Stimulated activated CD8-positive, alpha-beta memory T cell treated with anti-CD3 and anti-CD28 coated beads, Interleukin-7, amount 100 ng/mL, for 4 hours (primary cell): Measurements from ENCODE around the gene PIRT.

ENCODE experiments used
- DNase-seq, 2 donors: peaks; one replicate each; pipeline ENCODE4 v3.0.0-alpha.2; 2020; ENCODE audit warnings: low read depth in 2 of 2

Gene PIRT

GRCh38 chr17:10821770-10822169, 16.1 kb downstream of the PIRT start:
- DNase-seq = no peak

GRCh38 chr17:10821054-10821453, 16.8 kb downstream of the PIRT start:
- no peak for DNase-seq

- DNase-seq = no peak
These were observed 22.6 kb downstream of the PIRT start for GRCh38 chr17:10815319-10815718.

- DNase-seq = no peak
These were observed 23.8 kb downstream of the PIRT start for GRCh38 chr17:10814075-10814474.

GRCh38 chr17:10812674-10813073, 25.2 kb downstream of the PIRT start:
- no peak for DNase-seq

GRCh38 chr17:10809605-10810004, 28.3 kb downstream of the PIRT start:
- DNase-seq = no peak

GRCh38 chr17:10807704-10808128, 30.2 kb downstream of the PIRT start:
- no peak for DNase-seq

- DNase-seq = no peak
These were observed 31.2 kb downstream of the PIRT start for GRCh38 chr17:10806545-10807262.

- no peak for DNase-seq
These were observed 32.0 kb downstream of the PIRT start for GRCh38 chr17:10805911-10806310.

- DNase-seq = no peak
These were observed 33.3 kb downstream of the PIRT start for GRCh38 chr17:10804546-10804945.

GRCh38 chr17:10803830-10804475, 33.9 kb downstream of the PIRT start, which contains the start of gene TMEM238L:
Gene TMEM238L, minus strand, starts transcription at chr17:10804099. Its CDS starts 136 bp downstream, at chr17:10803963.
- DNase-seq = no peak

GRCh38 chr17:10803350-10803749, 34.5 kb downstream of the PIRT start:
- DNase-seq = no peak

- no peak for DNase-seq
These were observed 35.2 kb downstream of the PIRT start for GRCh38 chr17:10802496-10803284.

GRCh38 chr17:10799407-10799806, 38.5 kb downstream of the PIRT start:
- DNase-seq = no peak

- no peak for DNase-seq
These were observed 39.0 kb downstream of the PIRT start for GRCh38 chr17:10798910-10799309.

- no peak for DNase-seq
These were observed 39.5 kb downstream of the PIRT start for GRCh38 chr17:10798332-10798749.

- DNase-seq = no peak
These were observed 40.2 kb downstream of the PIRT start for GRCh38 chr17:10797476-10798328.

- DNase-seq = no peak
These were observed 44.1 kb downstream of the PIRT start for GRCh38 chr17:10793816-10794215.

GRCh38 chr17:10793256-10793655, 44.6 kb downstream of the PIRT start:
- no peak for DNase-seq

GRCh38 chr17:10792151-10792550, 45.7 kb downstream of the PIRT start:
- no peak for DNase-seq
